ENCODE measurements around the gene INHA.

Gene INHA

GRCh38 chr2:219596954-219597551 lies 24.9 kb downstream of the INHA start:
- in situ Hi-C loops (cut with HindIII; ENCODE audit: low pct_ligation_motif_present, low pct_unique_long_range_greater_than_20kb, low sequenced_read_pairs) = no loop called here
- peak; percentile 63 for DNase-seq

- in situ Hi-C loops (cut with HindIII; ENCODE audit: low pct_ligation_motif_present, low pct_unique_long_range_greater_than_20kb, low sequenced_read_pairs) = no loop called here
These were observed 25.6 kb downstream of the INHA start, which contains the start of gene STK11IP for GRCh38 chr2:219597552-219598307. STK11IP (plus strand) TSS chr2:219597857; CDS start chr2:219598120, 263 bp downstream.

GRCh38 chr2:219598308-219599078 lies 26.4 kb downstream of the INHA start:
- in situ Hi-C loops (cut with HindIII; ENCODE audit: low pct_ligation_motif_present, low pct_unique_long_range_greater_than_20kb, low sequenced_read_pairs) = no loop called here
- DNase-seq = peak; percentile 9

More at GRCh38 chr2:219597552-219598307, 25.6 kb downstream of the INHA start, which contains the start of gene STK11IP:
- DNase-seq = peak; percentile 99

- in situ Hi-C loops (cut with HindIII; ENCODE audit: low pct_ligation_motif_present, low pct_unique_long_range_greater_than_20kb, low sequenced_read_pairs) = no loop called here
- DNase-seq = no peak
These were observed 31.7 kb downstream of the INHA start for GRCh38 chr2:219603771-219604170.

- no peak for DNase-seq
- in situ Hi-C loops (cut with HindIII; ENCODE audit: low pct_ligation_motif_present, low pct_unique_long_range_greater_than_20kb, low sequenced_read_pairs) = no loop called here
These were observed 33.5 kb downstream of the INHA start for GRCh38 chr2:219605607-219605954.

- no peak for DNase-seq
- in situ Hi-C loops (cut with HindIII; ENCODE audit: low pct_ligation_motif_present, low pct_unique_long_range_greater_than_20kb, low sequenced_read_pairs) = no loop called here
These were observed 35.8 kb downstream of the INHA start for GRCh38 chr2:219607931-219608330.

- in situ Hi-C loops (cut with HindIII; ENCODE audit: low pct_ligation_motif_present, low pct_unique_long_range_greater_than_20kb, low sequenced_read_pairs) = no loop called here
- no peak for DNase-seq
These were observed 36.4 kb downstream of the INHA start for GRCh38 chr2:219608399-219608964.

GRCh38 chr2:219609149-219609750 lies 37.1 kb downstream of the INHA start:
- in situ Hi-C loops (cut with HindIII; ENCODE audit: low pct_ligation_motif_present, low pct_unique_long_range_greater_than_20kb, low sequenced_read_pairs) = no loop called here
- no peak for DNase-seq

GRCh38 chr2:219611306-219611705 lies 39.2 kb downstream of the INHA start:
- in situ Hi-C loops (cut with HindIII; ENCODE audit: low pct_ligation_motif_present, low pct_unique_long_range_greater_than_20kb, low sequenced_read_pairs) = no loop called here
- no peak for DNase-seq

GRCh38 chr2:219611866-219612576 lies 39.9 kb downstream of the INHA start:
- in situ Hi-C loops (cut with HindIII; ENCODE audit: low pct_ligation_motif_present, low pct_unique_long_range_greater_than_20kb, low sequenced_read_pairs) = no loop called here
- no peak for DNase-seq

- no peak for DNase-seq
- in situ Hi-C loops (cut with HindIII; ENCODE audit: low pct_ligation_motif_present, low pct_unique_long_range_greater_than_20kb, low sequenced_read_pairs) = no loop called here
These were observed 40.6 kb downstream of the INHA start for GRCh38 chr2:219612577-219613286.

GRCh38 chr2:219613461-219614070 lies 41.5 kb downstream of the INHA start:
- no peak for DNase-seq
- in situ Hi-C loops (cut with HindIII; ENCODE audit: low pct_ligation_motif_present, low pct_unique_long_range_greater_than_20kb, low sequenced_read_pairs) = no loop called here

GRCh38 chr2:219614076-219614860 lies 42.2 kb downstream of the INHA start:
- DNase-seq = no peak
- in situ Hi-C loops (cut with HindIII; ENCODE audit: low pct_ligation_motif_present, low pct_unique_long_range_greater_than_20kb, low sequenced_read_pairs) = no loop called here

- in situ Hi-C loops (cut with HindIII; ENCODE audit: low pct_ligation_motif_present, low pct_unique_long_range_greater_than_20kb, low sequenced_read_pairs) = no loop called here
- no peak for DNase-seq
These were observed 42.9 kb downstream of the INHA start for GRCh38 chr2:219615036-219615435.

GRCh38 chr2:219615894-219616293 lies 43.8 kb downstream of the INHA start:
- no peak for DNase-seq
- in situ Hi-C loops (cut with HindIII; ENCODE audit: low pct_ligation_motif_present, low pct_unique_long_range_greater_than_20kb, low sequenced_read_pairs) = no loop called here

GRCh38 chr2:219616550-219616949 lies 44.4 kb downstream of the INHA start:
- no peak for DNase-seq
- in situ Hi-C loops (cut with HindIII; ENCODE audit: low pct_ligation_motif_present, low pct_unique_long_range_greater_than_20kb, low sequenced_read_pairs) = no loop called here

- in situ Hi-C loops (cut with HindIII; ENCODE audit: low pct_ligation_motif_present, low pct_unique_long_range_greater_than_20kb, low sequenced_read_pairs) = no loop called here
- no peak for DNase-seq
These were observed 46.6 kb downstream of the INHA start for GRCh38 chr2:219618733-219619122.

Measured in ACHN (cell line).